Measurements from ENCODE around the gene TIAM2. TPM values are rescaled to one million over a fixed set of nuclear protein-coding genes. Genes with fewer than 3 reads are reported as not detected.

Gene TIAM2
- total RNA-seq, 2 experiments from 2014 or later, result 10.6 to 11.0 TPM

- ChIA-PET POLR2A (no interaction called here), CTCF (interaction anchor here (0.7 to 1.4 kb wide), 3 partner anchors 16 to 95 kb away, joined by 3 read pairs; no protein-coding TSS in a partner anchor)
- H3K27ac Mint-ChIP-seq, result no peak overlapping the region
- intact Hi-C loops (cut with micrococcal nuclease), result no loop called here
- H3K4me3 Mint-ChIP-seq, result no peak overlapping the region
- peaks cover 17% of the 10 kb centered on the region for H3K36me3 Mint-ChIP-seq
- peaks cover 9% of the 10 kb centered on the region for H3K4me1 Mint-ChIP-seq (ENCODE audit: low read depth)
- no peaks in the 10 kb centered on the region for H3K27me3 Mint-ChIP-seq
- no peak for DNase-seq
- H3K9me3 Mint-ChIP-seq, result no peaks in the 10 kb centered on the region
Observed at GRCh38 chr6:155272353-155273232, 277.5 kb downstream of the TIAM2 start.

GRCh38 chr6:155273431-155273830, 278.3 kb downstream of the TIAM2 start:
- H3K27ac Mint-ChIP-seq, result no peak overlapping the region
- H3K36me3 Mint-ChIP-seq, result peaks cover 13% of the 10 kb centered on the region
- ChIA-PET POLR2A (no interaction called here), CTCF (interaction anchor here (1.4 kb wide), 1 partner anchor 96 kb away, joined by 3 read pairs; no protein-coding TSS in a partner anchor)
- intact Hi-C loops (cut with micrococcal nuclease), result no loop called here
- no peaks in the 10 kb centered on the region for H3K27me3 Mint-ChIP-seq
- no peaks in the 10 kb centered on the region for H3K9me3 Mint-ChIP-seq
- DNase-seq, result no peak
- H3K4me3 Mint-ChIP-seq, result no peak overlapping the region
- peaks cover 4% of the 10 kb centered on the region for H3K4me1 Mint-ChIP-seq (ENCODE audit: low read depth)

GRCh38 chr6:155274106-155274505, 279.0 kb downstream of the TIAM2 start:
- H3K27ac Mint-ChIP-seq, result no peak overlapping the region
- CTCF ChIA-PET, result interaction anchor here (1.4 kb wide), 1 partner anchor 97 kb away, joined by 3 read pairs; no protein-coding TSS in a partner anchor

GRCh38 chr6:155274533-155274932, 279.4 kb downstream of the TIAM2 start:
- H3K36me3 Mint-ChIP-seq, result peaks cover 16% of the 10 kb centered on the region
- ChIA-PET POLR2A (no interaction called here), CTCF (no interaction called here)
- intact Hi-C loops (cut with micrococcal nuclease), result no loop called here
- H3K27ac Mint-ChIP-seq, result no peak overlapping the region
- no peak overlapping the region for H3K4me3 Mint-ChIP-seq
- H3K27me3 Mint-ChIP-seq, result no peaks in the 10 kb centered on the region
- DNase-seq, result no peak
- H3K9me3 Mint-ChIP-seq, result no peaks in the 10 kb centered on the region
- peaks cover 6% of the 10 kb centered on the region for H3K4me1 Mint-ChIP-seq (ENCODE audit: low read depth)

More at GRCh38 chr6:155274106-155274505, 279.0 kb downstream of the TIAM2 start:
- H3K9me3 Mint-ChIP-seq, result no peaks in the 10 kb centered on the region
- H3K27me3 Mint-ChIP-seq, result no peaks in the 10 kb centered on the region
- H3K36me3 Mint-ChIP-seq, result peaks cover 14% of the 10 kb centered on the region
- DNase-seq, result no peak
- no peak overlapping the region for H3K4me3 Mint-ChIP-seq
- intact Hi-C loops (cut with micrococcal nuclease), result no loop called here
- peaks cover 3% of the 10 kb centered on the region for H3K4me1 Mint-ChIP-seq (ENCODE audit: low read depth)
- POLR2A ChIA-PET, result no interaction called here

GRCh38 chr6:155275808-155276480, 280.8 kb downstream of the TIAM2 start:
- intact Hi-C loops (cut with micrococcal nuclease), result no loop called here
- peaks cover 6% of the 10 kb centered on the region for H3K4me1 Mint-ChIP-seq (ENCODE audit: low read depth)
- no peak overlapping the region for H3K4me3 Mint-ChIP-seq
- DNase-seq, result no peak
- H3K9me3 Mint-ChIP-seq, result no peaks in the 10 kb centered on the region
- H3K36me3 Mint-ChIP-seq, result peaks cover 18% of the 10 kb centered on the region
- ChIA-PET POLR2A (no interaction called here), CTCF (interaction anchor here (0.6 to 2.5 kb wide), 2 partner anchors 8 to 98 kb away, joined by 3 to 9 read pairs; no protein-coding TSS in a partner anchor)
- no peaks in the 10 kb centered on the region for H3K27me3 Mint-ChIP-seq
- no peak overlapping the region for H3K27ac Mint-ChIP-seq

- peaks cover 18% of the 10 kb centered on the region for H3K36me3 Mint-ChIP-seq
- intact Hi-C loops (cut with micrococcal nuclease), result no loop called here
- POLR2A ChIA-PET, result no interaction called here
- DNase-seq, result no peak
- no peaks in the 10 kb centered on the region for H3K9me3 Mint-ChIP-seq
- H3K4me3 Mint-ChIP-seq, result no peak overlapping the region
- H3K27ac Mint-ChIP-seq, result no peak overlapping the region
- peaks cover 6% of the 10 kb centered on the region for H3K4me1 Mint-ChIP-seq (ENCODE audit: low read depth)
- no peaks in the 10 kb centered on the region for H3K27me3 Mint-ChIP-seq
- CTCF ChIA-PET, result interaction anchor here (0.8 to 2.5 kb wide), 3 partner anchors 9 to 348 kb away, joined by 3 to 9 read pairs (median 6); no protein-coding TSS in a partner anchor
Observed at GRCh38 chr6:155276638-155277037, 281.5 kb downstream of the TIAM2 start.

GRCh38 chr6:155278319-155279049, 283.4 kb downstream of the TIAM2 start:
- Mint-ChIP-seq H3K9me3 (no peaks in the 10 kb centered on the region), H3K4me3 (no peak overlapping the region), H3K27ac (no peak overlapping the region), H3K4me1 (ENCODE audit: low read depth) (peaks cover 5% of the 10 kb centered on the region), H3K36me3 (peaks cover 23% of the 10 kb centered on the region), H3K27me3 (no peaks in the 10 kb centered on the region)
- ChIA-PET POLR2A (no interaction called here), CTCF (interaction anchor here (1.9 kb wide), 1 partner anchor 350 kb away, joined by 6 read pairs; no protein-coding TSS in a partner anchor)
- no peak for DNase-seq
- intact Hi-C loops (cut with micrococcal nuclease), result no loop called here

- intact Hi-C loops (cut with micrococcal nuclease), result no loop called here
- no peak overlapping the region for H3K4me3 Mint-ChIP-seq
Observed at GRCh38 chr6:155284775-155285174, 289.7 kb downstream of the TIAM2 start.

GRCh38 chr6:155287762-155288161, 292.6 kb downstream of the TIAM2 start:
- CTCF ChIA-PET, result interaction anchor here (0.9 to 1.8 kb wide), 2 partner anchors 110 to 360 kb away, joined by 3 to 7 read pairs; no protein-coding TSS in a partner anchor
- POLR2A ChIA-PET, result no interaction called here
- no peak overlapping the region for H3K4me3 Mint-ChIP-seq
- peaks cover 15% of the 10 kb centered on the region for H3K4me1 Mint-ChIP-seq (ENCODE audit: low read depth)
- H3K9me3 Mint-ChIP-seq, result no peaks in the 10 kb centered on the region
- intact Hi-C loops (cut with micrococcal nuclease), result no loop called here
- DNase-seq, result no peak
- no peak overlapping the region for H3K27ac Mint-ChIP-seq
- peaks cover 51% of the 10 kb centered on the region for H3K36me3 Mint-ChIP-seq
- H3K27me3 Mint-ChIP-seq, result no peaks in the 10 kb centered on the region

More at GRCh38 chr6:155284775-155285174, 289.7 kb downstream of the TIAM2 start:
- ChIA-PET CTCF (no interaction called here), POLR2A (no interaction called here)
- DNase-seq, result no peak
- Mint-ChIP-seq H3K4me1 (ENCODE audit: low read depth) (peaks cover 8% of the 10 kb centered on the region), H3K27ac (no peak overlapping the region), H3K9me3 (no peaks in the 10 kb centered on the region), H3K27me3 (no peaks in the 10 kb centered on the region), H3K36me3 (peaks cover 44% of the 10 kb centered on the region)

GRCh38 chr6:155290491-155290890, 295.4 kb downstream of the TIAM2 start:
- Mint-ChIP-seq H3K36me3 (peaks cover 48% of the 10 kb centered on the region), H3K4me3 (no peak overlapping the region), H3K4me1 (ENCODE audit: low read depth) (peaks cover 8% of the 10 kb centered on the region), H3K9me3 (no peaks in the 10 kb centered on the region), H3K27me3 (no peaks in the 10 kb centered on the region), H3K27ac (no peak overlapping the region)
- DNase-seq, result no peak
- CTCF ChIA-PET, result no interaction called here
- POLR2A ChIA-PET, result no interaction called here
- intact Hi-C loops (cut with micrococcal nuclease), result no loop called here

- Mint-ChIP-seq H3K27ac (no peak overlapping the region), H3K27me3 (no peaks in the 10 kb centered on the region), H3K36me3 (peaks cover 49% of the 10 kb centered on the region), H3K9me3 (no peaks in the 10 kb centered on the region), H3K4me1 (ENCODE audit: low read depth) (peaks cover 8% of the 10 kb centered on the region), H3K4me3 (no peak overlapping the region)
- no peak for DNase-seq
- ChIA-PET POLR2A (no interaction called here), CTCF (no interaction called here)
- intact Hi-C loops (cut with micrococcal nuclease), result no loop called here
Observed at GRCh38 chr6:155291291-155291690, 296.2 kb downstream of the TIAM2 start.

GRCh38 chr6:155292711-155293110, 297.6 kb downstream of the TIAM2 start:
- Mint-ChIP-seq H3K27ac (no peak overlapping the region), H3K4me1 (ENCODE audit: low read depth) (peaks cover 14% of the 10 kb centered on the region), H3K27me3 (no peaks in the 10 kb centered on the region), H3K9me3 (no peaks in the 10 kb centered on the region), H3K4me3 (no peak overlapping the region), H3K36me3 (peaks cover 58% of the 10 kb centered on the region)
- CTCF ChIA-PET, result interaction anchor here (1.1 kb wide), 1 partner anchor 115 kb away, joined by 3 read pairs; no protein-coding TSS in a partner anchor
- POLR2A ChIA-PET, result no interaction called here
- no peak for DNase-seq
- intact Hi-C loops (cut with micrococcal nuclease), result no loop called here

All from activated CD4-positive, alpha-beta memory T cell treated with anti-CD3 and anti-CD28 coated beads for 36 hours (primary cell).